Tibial artery (tissue), 4 donors: ENCODE data around the gene MAD1L1.
A peak's percentile ranks its signal among the peaks of the same experiment; 100 is the strongest.

Source experiments
- DNase-seq, 2 donors: peaks; one replicate each; pipeline ENCODE4 v3.0.0-alpha.2; 2019
- H3K27ac ChIP-seq, 2 donors: fragments of 200-600 bp; sonication (generic) in 1 of 2; 1 replicate in 1 of 2; 2 replicates in 1 of 2; pipeline ENCODE4 v1.5.1; 2018 to 2019; ENCODE audit warnings: mild to moderate bottlenecking in 1 of 2
- H3K27me3 ChIP-seq, 2 donors: fragments of 200-600 bp; sonication (generic) in 1 of 2; one replicate each; pipeline versions ENCODE4 v1.5.1 to v1.6.0; 2016 to 2019
- H3K36me3 ChIP-seq, 3 donors: fragments of 200-600 bp; sonication (generic) in 2 of 3; one replicate each; pipeline ENCODE4 v1.5.1; 2016 to 2019; ENCODE audit warnings: mild to moderate bottlenecking in 2 of 3
- H3K4me1 ChIP-seq, 4 donors: fragments of 200-600 bp; sonication (generic) in 2 of 4; 1 replicate in 3 of 4; 2 replicates in 1 of 4; pipeline ENCODE4 v1.5.1; 2016 to 2019
- H3K4me3 ChIP-seq, 2 donors: fragments of 200-600 bp; sonication (generic) in 1 of 2; 1 replicate in 1 of 2; 2 replicates in 1 of 2; pipeline ENCODE4 v1.5.1; 2018 to 2019; ENCODE audit warnings: mild to moderate bottlenecking in 2 of 2
- H3K9me3 ChIP-seq, 3 donors: fragments of 200-600 bp; sonication (generic) in 1 of 3; one replicate each; pipeline ENCODE4 v1.5.1; 2016 to 2019
- CTCF ChIP-seq, 2 experiments: fragments of 200-600 bp in 1 of 2; fragments of 450-650 bp in 1 of 2; IDR thresholded peaks; one replicate each; pipeline ENCODE4 v1.5.1; 2017 to 2019; ENCODE audit warnings: antibody characterized with exemption in 2 of 2, mild to moderate bottlenecking in 1 of 2, moderate library complexity in 1 of 2
- intact Hi-C: fragments of 100-400 bp; cut with DNase I; formaldehyde crosslinking; loops from one replicate; pipeline ENCODE4 v1.15.0; 2023; ENCODE audit warnings: low total_unique reads

MAD1L1 gene

GRCh38 chr7:2205036-2205780, 27.5 kb downstream of the MAD1L1 start:
- peaks cover 4 to 41% (median 23%) of the 10 kb centered on the region in 3 donors for H3K36me3 ChIP-seq
- peaks cover 0 to 12% (median 5%) of the 10 kb centered on the region in 4 donors for H3K4me1 ChIP-seq
- no peak for TF ChIP-seq CTCF (IDR thresholded peaks at IDR 0.05)
- H3K4me3 ChIP-seq: no peak overlapping the region
- H3K27me3 ChIP-seq: no peaks in the 10 kb centered on the region
- intact Hi-C loops: loop anchor here (5.0 kb wide), 1 partner anchor 93 kb away; no protein-coding TSS in a partner anchor
- no peaks in the 10 kb centered on the region for H3K9me3 ChIP-seq
- H3K27ac ChIP-seq: no peak overlapping the region
- peak in 1 of 2 donors; percentile 41 for DNase-seq

GRCh38 chr7:2204446-2204845, 28.3 kb downstream of the MAD1L1 start:
- intact Hi-C loops: no loop called here
- H3K9me3 ChIP-seq: no peaks in the 10 kb centered on the region
- no peak overlapping the region for H3K27ac ChIP-seq
- no peak for DNase-seq
- no peak overlapping the region for H3K4me3 ChIP-seq
- peaks cover 12 to 49% (median 31%) of the 10 kb centered on the region in 3 donors for H3K36me3 ChIP-seq
- no peak for TF ChIP-seq CTCF (IDR thresholded peaks at IDR 0.05)
- H3K27me3 ChIP-seq: no peaks in the 10 kb centered on the region
- peaks cover 0 to 12% (median 5%) of the 10 kb centered on the region in 4 donors for H3K4me1 ChIP-seq

DNA sequence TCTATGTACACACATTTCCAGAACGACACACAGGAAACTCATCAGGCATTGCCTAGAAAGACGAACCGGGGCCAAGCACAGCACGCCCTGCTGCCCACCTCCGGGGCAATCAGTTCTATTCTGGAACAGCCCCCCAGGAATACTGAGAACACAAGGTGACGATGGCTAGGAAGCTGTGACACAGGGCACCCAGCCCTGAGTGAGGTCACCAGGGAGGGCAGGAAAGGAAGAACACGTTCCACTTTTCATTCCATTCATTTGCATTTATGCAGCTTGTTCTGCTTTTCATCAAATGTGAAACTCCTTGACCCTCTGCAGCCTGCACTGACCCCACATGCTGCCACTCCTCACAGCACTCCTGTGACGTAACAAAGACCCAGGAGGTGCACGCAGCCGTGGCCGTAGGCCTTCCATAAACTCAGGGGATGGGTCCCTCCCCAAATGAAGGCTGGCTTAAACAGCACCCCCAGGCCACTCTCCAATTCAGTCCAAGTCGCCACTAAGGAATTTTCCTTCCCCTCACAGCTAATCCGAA, 28.9 kb downstream of the MAD1L1 start:
- intact Hi-C loops: no loop called here
- H3K27ac ChIP-seq: no peak overlapping the region
- peak in 1 of 2 donors; percentile 45 for DNase-seq
- no peaks in the 10 kb centered on the region for H3K27me3 ChIP-seq
- H3K36me3 ChIP-seq: peaks cover 13 to 50% (median 33%) of the 10 kb centered on the region in 3 donors
- peaks cover 0 to 12% (median 5%) of the 10 kb centered on the region in 4 donors for H3K4me1 ChIP-seq
- no peak overlapping the region for H3K4me3 ChIP-seq
- H3K9me3 ChIP-seq: no peaks in the 10 kb centered on the region
- TF ChIP-seq CTCF (IDR thresholded peaks at IDR 0.05): no peak

DNA sequence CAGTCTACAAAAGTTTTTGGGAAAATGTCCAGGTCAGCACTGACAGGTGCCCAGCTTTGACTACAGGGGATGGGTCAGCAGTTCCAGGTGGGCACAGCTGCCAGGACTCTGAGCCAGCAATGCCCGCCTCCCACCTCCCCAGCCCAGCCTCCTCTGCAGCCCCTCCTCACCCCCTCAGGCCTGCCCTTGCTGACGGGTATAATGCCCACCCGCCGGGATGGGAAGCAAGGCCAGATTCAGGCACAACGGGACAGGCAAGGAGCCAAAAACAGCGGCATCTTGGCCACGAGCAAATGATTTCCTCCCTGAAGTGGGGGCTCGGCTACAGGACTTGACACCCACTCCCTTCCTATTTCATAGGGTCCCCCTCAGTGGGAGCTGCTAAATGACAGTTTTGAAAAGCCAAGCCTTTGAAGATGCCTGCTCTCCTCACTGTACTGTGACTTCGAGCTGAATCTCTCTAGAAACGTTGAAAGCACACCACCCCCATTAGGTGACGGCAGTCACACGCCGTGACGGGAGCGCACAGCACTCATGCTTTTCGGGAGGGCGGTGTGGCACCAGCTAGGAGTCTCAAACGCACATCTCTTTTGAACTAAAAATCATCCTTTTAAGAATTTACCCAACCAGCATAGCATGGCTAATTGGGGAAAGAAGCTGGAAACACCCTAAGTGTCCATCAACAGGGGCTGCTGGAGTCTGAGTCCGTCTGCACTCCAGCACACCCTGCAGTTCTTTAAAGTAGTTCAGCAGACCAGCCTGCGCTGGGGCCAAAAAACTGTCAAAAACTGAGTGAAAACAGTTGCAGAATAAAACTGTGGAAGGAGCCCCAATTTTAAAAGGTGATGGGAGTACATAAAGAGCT, 29.6 kb downstream of the MAD1L1 start:
- no peak overlapping the region for H3K27ac ChIP-seq
- peaks cover 0 to 12% (median 5%) of the 10 kb centered on the region in 4 donors for H3K4me1 ChIP-seq
- intact Hi-C loops: no loop called here
- no peaks in the 10 kb centered on the region for H3K9me3 ChIP-seq
- no peak for TF ChIP-seq CTCF (IDR thresholded peaks at IDR 0.05)
- peaks cover 13 to 49% (median 33%) of the 10 kb centered on the region in 3 donors for H3K36me3 ChIP-seq
- H3K27me3 ChIP-seq: no peaks in the 10 kb centered on the region
- no peak overlapping the region for H3K4me3 ChIP-seq
- peak in 1 of 2 donors; percentile 51 for DNase-seq

- intact Hi-C loops: no loop called here
- TF ChIP-seq CTCF (IDR thresholded peaks at IDR 0.05): no peak
- DNase-seq: peak in 1 of 2 donors; percentile 3
Measured at GRCh38 chr7:2202361-2202761, 30.4 kb downstream of the MAD1L1 start.

More at GRCh38 chr7:2202361-2202761, 30.4 kb downstream of the MAD1L1 start:
- Histone ChIP-seq H3K36me3 (peaks cover 13 to 43% (median 28%) of the 10 kb centered on the region in 3 donors), H3K4me3 (no peak overlapping the region), H3K4me1 (peaks cover 0 to 12% (median 5%) of the 10 kb centered on the region in 4 donors), H3K27ac (no peak overlapping the region), H3K27me3 (no peaks in the 10 kb centered on the region), H3K9me3 (no peaks in the 10 kb centered on the region)
